Thyroid gland (tissue), 4 donors: Measurements from ENCODE around the gene ACAN. TPM values are rescaled to one million over a fixed set of nuclear protein-coding genes. Genes with fewer than 3 reads are reported as not detected.

Experiments used
- DNase-seq, 2 donors: peaks; one replicate each; pipeline ENCODE4 v3.0.0-alpha.2; 2019
- H3K27ac ChIP-seq, 3 donors: fragments of 200-600 bp; sonication (generic); 1 replicate in 2 of 3; 2 replicates in 1 of 3; pipeline ENCODE4 v1.5.1; 2016 to 2019; ENCODE audit warnings: mild to moderate bottlenecking in 1 of 3, moderate library complexity in 1 of 3
- H3K27me3 ChIP-seq: fragments of 200-600 bp; sonication (generic); one replicate; pipeline ENCODE4 v1.5.1; 2019
- H3K36me3 ChIP-seq, 2 donors: fragments of 200-600 bp; sonication (generic); one replicate each; pipeline ENCODE4 v1.5.1; 2016 to 2019
- H3K4me1 ChIP-seq, 2 donors: fragments of 200-600 bp; sonication (generic); one replicate each; pipeline ENCODE4 v1.5.1; 2017 to 2019
- H3K4me3 ChIP-seq, 3 donors: fragments of 200-600 bp; sonication (generic); replicated peaks in 1 of 3; 1 replicate in 2 of 3; 2 replicates in 1 of 3; pipeline ENCODE4 v1.5.1; 2016; ENCODE audit warnings: mild to moderate bottlenecking in 1 of 3
- H3K9me3 ChIP-seq: fragments of 200-600 bp; sonication (generic); one replicate; pipeline ENCODE4 v1.5.1; 2017
- CTCF ChIP-seq, 6 experiments: fragments of 200-600 bp in 3 of 6; fragments of 450-650 bp in 3 of 6; sonication (generic) in 3 of 6; IDR thresholded peaks; one replicate each; pipeline ENCODE4 v1.5.1; 2016 to 2019; ENCODE audit warnings: antibody characterized with exemption in 6 of 6, mild to moderate bottlenecking in 2 of 6, inconsistent platforms in 1 of 6, moderate library complexity in 1 of 6
- POLR2A ChIP-seq, 2 donors: fragments of 450-650 bp; IDR thresholded peaks; one replicate each; pipeline ENCODE4 v1.6.1; 2017; ENCODE audit warnings: antibody characterized with exemption in 2 of 2, mild to moderate bottlenecking in 2 of 2, moderate library complexity in 1 of 2
- WGBS, 2 donors: methylation state at CpG; one replicate each; pipeline ENCODE4 v1.1.5; 2017; 5-methylcytosine and 5-hydroxymethylcytosine counted together
- intact Hi-C: fragments of 100-400 bp; cut with DNase I; formaldehyde crosslinking; loops from one replicate; pipeline ENCODE4 v1.15.1; 2023
- total RNA-seq, 4 donors: library from RNA; depleted of rRNA; stranded (reverse); fragments of >200 nt; gene quantifications; one replicate each; pipeline ENCODE4 v1.2.3, GENCODE V29; 2016

ACAN gene
- total RNA-seq, 4 donors from 2014 or later = 0.13 to 0.73 (median 0.25) TPM; not detected in 1

GRCh38 chr15:88839146-88839545 is 35.9 kb downstream of the ACAN start:
- Histone ChIP-seq H3K9me3 (no peaks in the 10 kb centered on the region), H3K27me3 (no peaks in the 10 kb centered on the region), H3K4me1 (no peaks in the 10 kb centered on the region), H3K36me3 (no peaks in the 10 kb centered on the region), H3K27ac (no peak overlapping the region), H3K4me3 (no peak overlapping the region)
- 81 to 89% methylated on average over 3 of the region's 3 CpGs for WGBS, 2 donors
- intact Hi-C loops = loop anchor here (10.0 kb wide), 1 partner anchor 214 kb away; the partner anchor contains the start of gene AEN
- TF ChIP-seq POLR2A (IDR thresholded peaks at IDR 0.05) (no peak), CTCF (IDR thresholded peaks at IDR 0.05) (no peak)
- no peak for DNase-seq

DNA sequence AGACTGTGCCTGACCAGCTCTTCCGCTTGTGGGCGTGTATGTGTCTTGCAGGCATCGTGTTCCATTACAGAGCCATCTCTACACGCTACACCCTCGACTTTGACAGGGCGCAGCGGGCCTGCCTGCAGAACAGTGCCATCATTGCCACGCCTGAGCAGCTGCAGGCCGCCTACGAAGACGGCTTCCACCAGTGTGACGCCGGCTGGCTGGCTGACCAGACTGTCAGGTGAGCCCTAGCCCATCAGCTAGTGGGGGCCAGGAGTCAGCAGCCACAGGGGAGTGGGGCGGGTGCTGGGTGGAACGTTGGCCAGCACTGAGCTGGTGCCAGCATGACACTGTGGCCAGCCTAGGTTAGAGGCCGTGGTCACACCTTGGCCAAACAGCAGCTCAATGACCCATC is 36.7 kb downstream of the ACAN start:
- TF ChIP-seq POLR2A (IDR thresholded peaks at IDR 0.05) = no peak
- TF ChIP-seq CTCF (IDR thresholded peaks at IDR 0.05) = no peak
- H3K4me3 ChIP-seq = no peak overlapping the region
- intact Hi-C loops = loop anchor here (10.0 kb wide), 1 partner anchor 215 kb away; the partner anchor contains the start of gene AEN
- no peaks in the 10 kb centered on the region for H3K9me3 ChIP-seq
- DNase-seq = no peak
- no peak overlapping the region for H3K27ac ChIP-seq
- H3K4me1 ChIP-seq = no peaks in the 10 kb centered on the region
- 82 to 88% methylated on average over 14 to 16 of the region's 16 CpGs for WGBS, 2 donors
- H3K36me3 ChIP-seq = no peaks in the 10 kb centered on the region
- no peaks in the 10 kb centered on the region for H3K27me3 ChIP-seq

GRCh38 chr15:88841236-88841635 is 38.0 kb downstream of the ACAN start:
- 86 to 95% methylated on average over 1 of the region's 1 CpG for WGBS, 2 donors
- H3K4me3 ChIP-seq = no peak overlapping the region
- no peak overlapping the region for H3K27ac ChIP-seq
- intact Hi-C loops = no loop called here
- H3K4me1 ChIP-seq = no peaks in the 10 kb centered on the region
- TF ChIP-seq POLR2A (IDR thresholded peaks at IDR 0.05) = no peak
- TF ChIP-seq CTCF (IDR thresholded peaks at IDR 0.05) = no peak
- no peaks in the 10 kb centered on the region for H3K9me3 ChIP-seq
- H3K27me3 ChIP-seq = no peaks in the 10 kb centered on the region
- H3K36me3 ChIP-seq = no peaks in the 10 kb centered on the region
- DNase-seq = no peak

DNA sequence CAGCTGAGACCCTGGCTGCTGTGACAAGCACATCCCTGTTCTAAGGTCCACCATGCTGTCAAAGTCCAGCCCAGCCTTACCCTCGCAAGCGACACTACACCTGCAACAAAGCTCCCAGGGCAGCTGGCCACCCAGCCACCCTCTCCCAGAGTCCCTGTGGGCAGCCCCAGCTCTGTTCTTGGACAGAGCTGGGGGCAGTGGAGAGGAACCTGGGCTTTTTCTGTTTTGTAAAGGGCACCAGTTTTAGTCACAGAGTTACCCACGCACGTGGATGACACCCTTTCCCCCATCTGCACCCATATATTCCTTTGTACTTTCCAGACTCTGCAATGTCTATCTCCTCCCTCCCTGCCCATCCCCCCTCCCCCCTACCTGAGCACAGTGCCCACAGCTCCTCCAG is 38.9 kb downstream of the ACAN start:
- no peaks in the 10 kb centered on the region for H3K9me3 ChIP-seq
- 87 to 92% methylated on average over 4 of the region's 4 CpGs for WGBS, 2 donors
- H3K4me3 ChIP-seq = no peak overlapping the region
- TF ChIP-seq CTCF (IDR thresholded peaks at IDR 0.05) = no peak
- no peak for TF ChIP-seq POLR2A (IDR thresholded peaks at IDR 0.05)
- H3K27ac ChIP-seq = no peak overlapping the region
- DNase-seq = no peak
- intact Hi-C loops = no loop called here
- H3K4me1 ChIP-seq = no peaks in the 10 kb centered on the region
- no peaks in the 10 kb centered on the region for H3K36me3 ChIP-seq
- no peaks in the 10 kb centered on the region for H3K27me3 ChIP-seq

- 93% methylated on average over 9 to 21 of the region's 21 CpGs for WGBS, 2 donors
- Histone ChIP-seq H3K4me3 (no peak overlapping the region), H3K4me1 (no peaks in the 10 kb centered on the region), H3K27ac (no peak overlapping the region), H3K27me3 (no peaks in the 10 kb centered on the region), H3K9me3 (no peaks in the 10 kb centered on the region), H3K36me3 (no peaks in the 10 kb centered on the region)
- TF ChIP-seq CTCF (IDR thresholded peaks at IDR 0.05) = no peak
- TF ChIP-seq POLR2A (IDR thresholded peaks at IDR 0.05) = no peak
- no peak for DNase-seq
- intact Hi-C loops = no loop called here
Measured at GRCh38 chr15:88843334-88843733, 40.1 kb downstream of the ACAN start.
